ENCODE results near the gene TGM3.

The TGM3 gene

DNA sequence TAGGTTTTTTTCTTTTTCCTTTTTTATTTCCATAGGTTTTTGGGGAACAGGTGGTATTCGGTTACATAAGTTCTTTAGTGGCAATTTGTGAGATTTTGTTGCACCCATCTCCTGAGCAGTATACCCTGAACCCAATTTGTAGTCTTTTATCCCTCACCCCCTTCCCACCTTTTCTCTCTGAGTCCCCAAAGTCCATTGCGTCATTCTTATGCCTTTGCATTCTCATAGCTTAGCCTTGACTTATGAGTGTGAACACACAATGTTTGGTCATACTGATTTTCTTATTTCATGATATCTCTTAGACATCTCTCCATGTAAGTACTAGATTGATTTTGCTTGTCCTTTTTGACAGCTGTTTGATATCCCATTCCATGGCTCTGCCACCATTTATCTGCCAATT, 27.2 kb downstream of the TGM3 start:
- ChIA-PET POLR2A (no interaction called here), CTCF (interaction anchor here (1.5 kb wide), 1 partner anchor 79 kb away, joined by 3 read pairs; no protein-coding TSS in a partner anchor)
- no peak overlapping the region for H3K4me3 ChIP-seq (ENCODE audit: low read depth, low read length)
- TF ChIP-seq, protein P1, sequence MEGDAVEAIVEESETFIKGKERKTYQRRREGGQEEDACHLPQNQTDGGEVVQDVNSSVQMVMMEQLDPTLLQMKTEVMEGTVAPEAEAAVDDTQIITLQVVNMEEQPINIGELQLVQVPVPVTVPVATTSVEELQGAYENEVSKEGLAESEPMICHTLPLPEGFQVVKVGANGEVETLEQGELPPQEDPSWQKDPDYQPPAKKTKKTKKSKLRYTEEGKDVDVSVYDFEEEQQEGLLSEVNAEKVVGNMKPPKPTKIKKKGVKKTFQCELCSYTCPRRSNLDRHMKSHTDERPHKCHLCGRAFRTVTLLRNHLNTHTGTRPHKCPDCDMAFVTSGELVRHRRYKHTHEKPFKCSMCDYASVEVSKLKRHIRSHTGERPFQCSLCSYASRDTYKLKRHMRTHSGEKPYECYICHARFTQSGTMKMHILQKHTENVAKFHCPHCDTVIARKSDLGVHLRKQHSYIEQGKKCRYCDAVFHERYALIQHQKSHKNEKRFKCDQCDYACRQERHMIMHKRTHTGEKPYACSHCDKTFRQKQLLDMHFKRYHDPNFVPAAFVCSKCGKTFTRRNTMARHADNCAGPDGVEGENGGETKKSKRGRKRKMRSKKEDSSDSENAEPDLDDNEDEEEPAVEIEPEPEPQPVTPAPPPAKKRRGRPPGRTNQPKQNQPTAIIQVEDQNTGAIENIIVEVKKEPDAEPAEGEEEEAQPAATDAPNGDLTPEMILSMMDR (IDR thresholded peaks at IDR 0.05; ENCODE audit: insufficient read depth, low read length, missing control alignments) = no peak
- no peak for DNase-seq (ENCODE audit: low read depth, low spot score)

DNA sequence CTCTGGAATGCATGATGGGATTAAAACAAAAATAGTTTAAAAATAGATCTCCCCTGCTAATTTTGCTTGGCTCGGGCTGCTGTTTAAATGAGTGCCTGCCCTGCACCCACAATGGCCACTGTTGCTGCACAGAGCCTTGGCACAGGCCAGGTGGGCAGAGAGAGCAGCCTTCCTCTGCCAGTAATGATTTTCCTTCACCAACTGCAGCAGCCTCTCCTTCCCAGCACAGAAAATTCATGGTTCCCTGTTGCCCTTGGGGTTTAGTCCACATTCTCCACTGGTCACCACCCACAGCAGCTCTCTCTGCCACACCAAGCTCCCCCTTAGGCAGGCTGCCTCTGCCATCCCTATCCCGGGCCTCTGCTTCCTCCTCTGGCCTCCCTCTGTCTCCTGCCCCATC, 30.2 kb downstream of the TGM3 start:
- TF ChIP-seq, protein P1 (IDR thresholded peaks at IDR 0.05; ENCODE audit: insufficient read depth, low read length, missing control alignments) = no peak
- DNase-seq (ENCODE audit: low read depth, low spot score) = no peak
- H3K4me3 ChIP-seq (ENCODE audit: low read depth, low read length) = no peak overlapping the region
- CTCF ChIA-PET = no interaction called here
- POLR2A ChIA-PET = no interaction called here

DNA sequence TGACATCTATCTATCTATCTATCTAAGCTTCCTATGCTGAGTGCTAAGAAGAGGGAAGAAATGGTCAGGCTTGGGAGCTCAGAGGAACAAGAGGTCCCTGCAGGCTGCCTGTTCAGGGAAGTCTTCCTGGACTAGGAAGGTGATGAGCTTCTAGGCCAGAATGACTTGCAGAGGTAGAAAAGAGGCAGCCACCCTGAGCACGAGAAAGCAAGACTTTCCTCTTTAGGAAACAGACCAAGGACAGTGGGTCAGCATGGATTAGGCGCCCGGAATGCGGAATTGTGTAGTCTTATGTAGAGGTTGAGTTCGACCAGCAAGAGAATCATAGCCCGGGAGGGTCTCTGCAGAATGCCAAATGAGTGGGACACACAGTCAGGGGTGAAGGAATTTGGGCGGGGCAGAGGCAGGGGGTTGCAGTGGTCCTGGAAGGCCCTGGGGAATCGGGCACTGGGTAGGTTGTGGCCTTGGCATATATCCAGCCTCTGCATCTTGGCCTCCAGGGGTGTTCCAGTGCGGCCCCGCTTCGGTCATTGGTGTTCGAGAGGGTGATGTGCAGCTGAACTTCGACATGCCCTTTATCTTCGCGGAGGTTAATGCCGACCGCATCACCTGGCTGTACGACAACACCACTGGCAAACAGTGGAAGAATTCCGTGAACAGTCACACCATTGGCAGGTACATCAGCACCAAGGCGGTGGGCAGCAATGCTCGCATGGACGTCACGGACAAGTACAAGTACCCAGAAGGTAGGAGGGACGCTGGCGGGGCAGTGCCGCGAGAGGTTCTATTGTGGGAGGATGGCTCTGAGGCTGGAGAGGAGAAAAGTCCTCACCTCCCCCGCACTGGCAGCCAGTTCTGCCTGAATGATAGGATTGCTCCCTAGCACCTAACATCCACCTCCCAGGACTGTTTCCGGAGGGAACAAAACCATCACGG, 32.1 kb downstream of the TGM3 start:
- POLR2A ChIA-PET = no interaction called here
- TF ChIP-seq, protein P1 (IDR thresholded peaks at IDR 0.05; ENCODE audit: insufficient read depth, low read length, missing control alignments) = no peak
- CTCF ChIA-PET = no interaction called here
- no peak overlapping the region for H3K4me3 ChIP-seq (ENCODE audit: low read depth, low read length)
- DNase-seq (ENCODE audit: low read depth, low spot score) = no peak

DNA sequence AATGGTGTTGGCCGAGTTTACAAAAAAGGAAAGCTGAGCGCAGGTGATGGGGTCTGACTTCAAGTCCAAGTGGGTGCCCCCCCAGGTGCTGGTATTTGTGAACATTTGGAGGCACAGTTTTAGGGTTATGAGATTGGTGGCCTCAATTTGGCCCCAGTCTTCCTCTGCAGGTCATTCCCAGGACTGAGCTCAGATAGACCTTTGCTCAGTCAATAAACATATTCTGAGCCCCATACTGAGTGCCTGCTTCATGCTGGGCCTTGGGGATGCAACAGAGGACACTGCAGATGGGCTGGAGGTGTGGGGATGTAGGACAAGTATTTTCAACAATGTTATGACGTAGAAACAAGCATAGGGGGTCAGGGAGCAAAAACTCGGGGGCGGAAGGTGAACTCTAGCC, 33.5 kb downstream of the TGM3 start:
- CTCF ChIA-PET = interaction anchor here (1.0 to 1.2 kb wide), 2 partner anchors 58 to 122 kb away, joined by 3 to 4 read pairs; no protein-coding TSS in a partner anchor
- no peak overlapping the region for H3K4me3 ChIP-seq (ENCODE audit: low read depth, low read length)
- POLR2A ChIA-PET = no interaction called here
- DNase-seq (ENCODE audit: low read depth, low spot score) = no peak
- TF ChIP-seq, protein P1 (IDR thresholded peaks at IDR 0.05; ENCODE audit: insufficient read depth, low read length, missing control alignments) = no peak

DNA sequence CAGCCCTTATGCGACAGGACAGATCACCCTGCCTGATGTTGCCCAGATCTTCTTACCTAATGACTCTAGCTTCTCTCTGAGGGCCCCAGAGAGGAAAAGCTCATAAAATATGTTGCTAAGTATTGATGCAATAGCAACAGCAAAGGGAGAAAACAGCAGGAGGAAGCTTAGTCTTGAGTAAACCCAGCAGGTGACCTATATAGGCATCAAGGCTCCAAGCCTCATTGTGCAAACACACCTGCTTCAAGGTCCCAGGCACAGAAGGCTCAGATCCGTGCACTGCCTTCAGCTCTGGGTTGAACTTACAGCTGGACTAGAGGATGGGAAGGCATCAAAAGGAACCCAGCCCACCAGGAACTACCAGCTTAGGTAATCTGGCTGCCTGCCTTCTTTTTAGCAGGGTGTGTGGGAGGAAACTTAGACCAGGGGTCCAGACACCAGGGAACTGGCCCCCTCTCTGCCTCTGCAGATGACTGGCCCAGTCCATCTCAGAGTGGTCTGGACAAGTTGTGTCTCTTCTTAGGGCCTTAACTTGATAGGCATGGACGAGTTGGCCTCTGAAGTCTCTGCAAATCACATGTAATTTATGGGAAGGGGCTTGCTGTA, 34.4 kb downstream of the TGM3 start:
- DNase-seq (ENCODE audit: low read depth, low spot score) = no peak
- ChIA-PET POLR2A (no interaction called here), CTCF (interaction anchor here (1.0 to 1.2 kb wide), 2 partner anchors 57 to 94 kb away, joined by 3 to 4 read pairs; no protein-coding TSS in a partner anchor)
- no peak overlapping the region for H3K4me3 ChIP-seq (ENCODE audit: low read depth, low read length)
- TF ChIP-seq, protein P1 (IDR thresholded peaks at IDR 0.05; ENCODE audit: insufficient read depth, low read length, missing control alignments) = no peak

DNA sequence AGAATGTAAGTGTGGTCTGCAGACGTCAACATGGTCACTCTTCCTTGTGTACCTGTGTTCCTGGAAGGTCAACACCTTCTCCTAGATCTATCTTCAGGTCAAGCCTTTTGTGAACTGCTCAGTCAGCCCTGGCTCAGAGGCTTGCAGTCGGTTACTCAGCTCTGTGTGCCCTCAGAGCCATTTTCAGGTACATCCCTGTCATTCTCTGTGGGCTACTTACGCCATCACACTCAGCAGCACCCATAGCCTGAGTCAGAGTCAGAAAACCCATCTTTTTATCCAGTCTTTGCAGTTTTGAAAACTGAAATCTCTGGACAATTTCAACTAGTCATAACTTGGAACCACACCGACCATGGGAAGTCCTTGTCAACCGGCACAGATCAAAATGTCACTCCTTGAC, 35.3 kb downstream of the TGM3 start:
- POLR2A ChIA-PET = no interaction called here
- CTCF ChIA-PET = interaction anchor here (1.2 to 1.5 kb wide), 2 partner anchors 72 to 95 kb away, joined by 3 to 4 read pairs; no protein-coding TSS in a partner anchor
- no peak for DNase-seq (ENCODE audit: low read depth, low spot score)
- no peak overlapping the region for H3K4me3 ChIP-seq (ENCODE audit: low read depth, low read length)
- TF ChIP-seq, protein P1 (IDR thresholded peaks at IDR 0.05; ENCODE audit: insufficient read depth, low read length, missing control alignments) = no peak

Measured in AG04449 (cell line).